KOPT-K1 (cell line): ENCODE results near the gene DIPK1A.

ENCODE experiments used
- H3K27ac ChIP-seq: fragments of 200-600 bp; sonication (generic); 2 replicates; pipeline ENCODE4 v1.5.1; 2016; ENCODE audit warnings: antibody characterized with exemption, mild to moderate bottlenecking, low read depth, low read length; ENCODE audit not compliant: poor library complexity, severe bottlenecking
- H3K36me3 ChIP-seq: fragments of 200-600 bp; sonication (generic); 2 replicates; pipeline ENCODE4 v1.5.1; 2017; ENCODE audit warnings: antibody characterized with exemption, mild to moderate bottlenecking, low read length, moderate library complexity; ENCODE audit not compliant: insufficient read depth
- H3K9me3 ChIP-seq: fragments of 200-600 bp; sonication (generic); 2 replicates; pipeline ENCODE4 v1.5.1; 2017; ENCODE audit warnings: antibody characterized with exemption, low read length, mild to moderate bottlenecking; ENCODE audit not compliant: insufficient read depth, poor library complexity, severe bottlenecking

Gene DIPK1A

DNA sequence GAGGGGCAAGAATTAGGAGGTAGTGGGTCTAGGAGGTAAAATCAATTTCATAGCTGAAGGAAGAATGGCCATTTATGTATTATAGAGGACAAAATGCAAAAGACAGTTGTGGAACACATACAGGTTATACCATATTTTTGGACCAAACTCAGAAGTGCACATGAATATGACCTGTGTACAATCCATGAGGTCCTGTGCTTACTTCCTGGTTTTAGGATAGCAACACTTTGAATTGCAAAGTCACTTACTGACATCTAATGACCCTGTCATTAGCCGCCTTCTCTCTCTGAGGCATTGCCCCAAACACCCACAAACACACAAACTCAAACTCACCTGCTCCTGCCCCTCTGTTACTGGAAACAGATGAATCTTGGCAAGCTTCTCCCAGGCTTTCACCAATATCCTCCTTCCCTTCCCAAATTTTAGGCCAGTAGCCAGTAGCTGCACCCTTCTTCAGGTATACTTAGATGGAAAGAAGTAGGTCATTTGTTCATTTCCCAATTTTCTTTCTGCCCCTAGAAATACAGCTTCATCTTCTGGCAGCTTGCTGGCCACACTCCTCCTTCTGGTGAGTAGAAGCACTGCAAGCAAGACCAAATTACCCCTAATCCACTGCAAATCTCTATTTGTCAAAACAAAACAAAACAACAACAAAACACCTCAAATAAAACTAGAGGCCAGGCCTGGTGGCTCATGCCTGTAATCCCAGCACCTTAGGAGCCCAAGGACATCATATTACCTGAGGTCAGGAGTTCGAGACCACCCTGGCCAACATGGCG lies 143.1 kb downstream of the DIPK1A start:
- Histone ChIP-seq H3K27ac (no peak overlapping the region), H3K36me3 (no peaks in the 10 kb centered on the region), H3K9me3 (no peaks in the 10 kb centered on the region)

DNA sequence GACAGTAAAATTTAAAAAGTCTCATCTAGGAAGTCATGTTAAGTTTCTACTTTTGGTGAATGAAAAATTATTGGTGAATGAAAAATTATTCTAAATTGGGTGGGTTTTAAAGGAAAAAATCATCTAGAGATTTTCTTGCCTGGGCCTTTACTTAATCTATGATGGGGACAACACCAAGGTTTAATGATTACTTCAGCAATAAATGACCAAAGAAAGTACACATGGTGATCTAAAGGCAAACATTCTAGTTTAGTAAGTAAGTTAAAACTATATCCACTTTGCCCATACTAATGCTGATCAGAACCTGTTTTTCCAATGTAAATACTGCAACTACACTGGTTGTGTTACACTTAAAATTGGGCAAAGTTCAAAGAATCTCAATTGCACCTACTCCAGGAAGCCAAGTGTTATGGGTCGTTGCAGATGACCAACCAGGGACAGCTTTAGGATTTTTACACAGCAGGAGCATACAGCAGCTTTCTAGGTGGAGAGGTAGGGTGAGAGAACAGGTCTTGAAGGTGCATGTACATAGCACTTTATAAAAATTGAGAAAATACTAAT lies 144.0 kb downstream of the DIPK1A start:
- H3K9me3 ChIP-seq, result no peaks in the 10 kb centered on the region
- no peak overlapping the region for H3K27ac ChIP-seq
- H3K36me3 ChIP-seq, result no peaks in the 10 kb centered on the region

DNA sequence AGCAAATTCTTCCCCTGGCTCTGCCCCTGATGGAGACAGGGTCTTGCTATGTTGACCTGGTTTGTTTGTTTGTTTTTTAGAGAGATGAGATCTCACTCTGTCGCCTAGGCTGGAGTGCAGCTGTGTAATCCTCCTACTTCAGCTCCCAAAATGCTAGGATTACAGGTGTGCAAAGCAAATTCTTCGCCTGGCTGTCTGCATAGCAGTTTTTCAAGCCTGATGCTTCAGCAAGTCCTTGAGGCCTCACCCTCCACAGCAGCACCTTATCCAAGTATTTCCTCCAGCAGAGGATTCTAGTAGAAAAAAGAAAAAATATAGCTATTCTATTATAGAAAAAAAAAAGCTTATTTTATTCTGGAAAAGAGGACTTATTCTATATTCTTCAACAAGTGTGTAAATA lies 144.5 kb downstream of the DIPK1A start:
- H3K36me3 ChIP-seq, result no peaks in the 10 kb centered on the region
- H3K27ac ChIP-seq, result no peak overlapping the region
- H3K9me3 ChIP-seq, result no peaks in the 10 kb centered on the region

DNA sequence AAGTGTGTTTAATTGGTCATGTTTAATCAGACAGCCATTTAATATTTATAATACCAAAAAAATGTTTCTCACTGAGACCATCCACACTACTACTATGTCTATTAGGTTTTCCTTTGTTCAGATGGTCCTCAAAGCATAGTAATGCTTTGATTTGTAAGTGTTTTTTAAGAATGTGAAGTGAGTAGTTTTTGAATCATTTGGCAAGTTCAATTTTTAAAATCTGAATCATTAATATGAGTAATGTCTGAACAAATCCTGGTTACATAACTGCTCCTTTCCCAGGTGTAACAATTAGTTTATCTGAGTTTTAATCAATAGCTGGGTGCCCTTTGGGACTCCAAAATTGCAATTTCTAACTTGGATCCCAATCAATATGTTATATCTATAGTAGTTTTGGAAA lies 152.9 kb downstream of the DIPK1A start:
- Histone ChIP-seq H3K27ac (no peak overlapping the region), H3K36me3 (no peaks in the 10 kb centered on the region), H3K9me3 (no peaks in the 10 kb centered on the region)

DNA sequence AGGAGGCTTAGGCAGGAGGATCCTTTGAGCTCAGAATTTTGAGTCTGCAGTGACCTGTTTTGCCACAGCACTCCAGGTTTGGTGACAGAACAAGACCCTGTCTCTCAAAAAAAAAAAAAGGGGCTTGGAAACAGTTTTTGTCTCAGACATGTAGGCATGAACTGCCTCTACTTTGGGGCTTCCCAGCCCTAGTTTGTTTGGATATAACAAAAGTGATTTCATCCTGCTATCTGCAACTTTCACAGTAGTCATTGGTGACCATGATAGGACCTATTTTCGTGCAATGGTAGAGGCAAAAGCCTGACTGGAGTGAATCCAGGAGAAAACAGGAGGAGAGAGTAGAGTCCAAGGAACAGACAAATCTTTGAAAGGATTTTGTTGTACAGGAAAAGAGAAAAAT lies 156.0 kb downstream of the DIPK1A start:
- H3K36me3 ChIP-seq, result no peaks in the 10 kb centered on the region
- no peak overlapping the region for H3K27ac ChIP-seq
- no peaks in the 10 kb centered on the region for H3K9me3 ChIP-seq

DNA sequence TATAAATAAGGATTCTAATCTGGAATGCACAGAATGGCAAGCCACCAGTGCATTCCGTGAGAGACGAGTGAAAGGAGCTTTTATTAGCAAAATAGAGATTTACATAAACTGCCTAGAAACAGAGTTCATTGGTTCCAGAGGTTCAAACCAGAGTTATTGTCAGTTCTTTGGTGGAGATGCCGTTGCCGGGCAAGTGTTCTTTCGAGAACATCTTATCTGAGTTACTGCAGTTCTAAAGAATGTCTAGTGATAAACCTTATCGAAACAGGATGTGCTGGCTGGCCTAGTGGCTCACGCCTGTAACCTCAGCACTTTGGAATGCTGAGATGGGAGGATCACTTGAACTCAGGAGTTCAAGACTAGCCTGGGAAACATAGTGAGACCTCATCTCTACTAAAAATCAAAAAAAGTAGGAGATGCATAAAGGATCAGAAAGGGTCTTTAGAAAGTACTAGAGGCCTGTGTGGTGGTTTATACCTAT lies 156.5 kb downstream of the DIPK1A start:
- no peaks in the 10 kb centered on the region for H3K36me3 ChIP-seq
- no peak overlapping the region for H3K27ac ChIP-seq
- H3K9me3 ChIP-seq, result no peaks in the 10 kb centered on the region

DNA sequence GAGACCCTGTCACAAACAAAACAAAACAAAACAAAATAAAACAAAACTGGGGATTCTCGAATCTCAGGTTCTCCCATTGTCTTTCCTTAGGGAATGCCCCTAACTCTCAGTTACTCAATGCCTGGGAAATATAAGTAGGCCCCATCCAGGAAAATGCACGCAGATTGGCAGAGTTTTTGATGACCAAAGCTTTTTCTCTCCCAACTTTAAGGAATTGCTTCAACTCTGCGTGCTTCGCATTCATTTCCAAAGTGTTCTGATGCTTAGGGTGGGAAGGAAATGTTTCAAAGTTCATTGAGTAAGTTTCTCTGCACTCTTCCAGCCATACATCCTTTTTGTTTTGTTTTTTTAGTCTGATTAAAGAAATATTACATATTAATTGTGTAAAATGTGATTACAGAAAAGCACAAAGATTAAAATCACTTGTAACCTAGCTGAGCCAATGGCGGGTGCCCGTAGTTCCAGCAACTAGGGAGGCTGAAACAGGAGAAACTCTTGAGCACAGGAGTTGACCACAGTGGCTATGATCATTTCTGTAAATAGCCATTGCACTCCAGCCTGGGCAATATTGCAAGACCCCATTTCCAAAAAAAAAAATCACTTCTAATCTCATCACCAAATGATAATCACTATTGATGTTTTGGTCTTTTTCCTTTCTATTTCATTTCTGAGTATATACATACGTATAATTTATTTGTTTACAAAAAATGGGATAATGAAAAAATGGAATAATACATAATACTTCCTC lies 157.9 kb downstream of the DIPK1A start:
- Histone ChIP-seq H3K36me3 (no peaks in the 10 kb centered on the region), H3K27ac (no peak overlapping the region)

DNA sequence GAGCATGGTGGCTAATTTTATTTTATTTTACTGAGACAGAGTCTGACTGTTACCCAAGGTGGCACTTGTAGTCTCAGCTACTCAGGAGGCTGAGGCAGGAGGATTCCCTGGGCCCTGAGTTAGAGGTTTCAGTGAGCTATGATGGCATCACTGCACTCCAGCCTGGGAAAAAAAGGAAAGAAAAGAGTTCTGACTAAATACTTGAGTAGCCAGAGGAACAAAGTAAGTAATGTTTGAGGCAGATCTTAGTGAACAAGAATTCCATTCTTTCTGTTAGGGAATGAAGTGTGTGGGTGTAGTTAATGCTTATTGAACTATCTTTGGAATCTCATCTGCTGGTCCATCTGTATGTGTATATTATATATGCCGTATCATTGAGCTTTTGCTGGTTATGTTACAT lies 163.3 kb downstream of the DIPK1A start:
- Histone ChIP-seq H3K27ac (no peak overlapping the region), H3K36me3 (no peaks in the 10 kb centered on the region), H3K9me3 (no peaks in the 10 kb centered on the region)

More for the DNA sequence above, 157.9 kb downstream of the DIPK1A start:
- H3K9me3 ChIP-seq, result no peaks in the 10 kb centered on the region

DNA sequence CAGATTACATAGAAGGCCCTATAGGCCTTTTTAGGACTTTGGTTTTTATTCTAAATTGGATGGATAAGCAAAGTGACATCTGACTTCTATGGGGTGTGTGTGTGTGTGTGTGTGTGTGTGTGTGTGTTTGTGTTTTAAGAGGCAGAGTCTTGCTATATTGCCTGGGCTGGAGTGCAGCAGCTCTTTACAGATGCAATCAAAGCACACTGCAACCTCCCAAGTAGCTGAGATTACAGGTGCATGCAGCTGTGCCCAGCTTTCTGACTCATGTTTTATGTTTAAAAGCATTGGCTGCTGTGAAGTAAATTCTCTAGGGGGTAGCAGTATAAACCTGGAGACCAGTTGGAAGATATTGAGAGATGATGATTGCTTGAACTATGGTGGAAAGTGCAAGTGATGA lies 164.0 kb downstream of the DIPK1A start:
- H3K9me3 ChIP-seq, result no peaks in the 10 kb centered on the region
- H3K36me3 ChIP-seq, result no peaks in the 10 kb centered on the region
- H3K27ac ChIP-seq, result no peak overlapping the region

DNA sequence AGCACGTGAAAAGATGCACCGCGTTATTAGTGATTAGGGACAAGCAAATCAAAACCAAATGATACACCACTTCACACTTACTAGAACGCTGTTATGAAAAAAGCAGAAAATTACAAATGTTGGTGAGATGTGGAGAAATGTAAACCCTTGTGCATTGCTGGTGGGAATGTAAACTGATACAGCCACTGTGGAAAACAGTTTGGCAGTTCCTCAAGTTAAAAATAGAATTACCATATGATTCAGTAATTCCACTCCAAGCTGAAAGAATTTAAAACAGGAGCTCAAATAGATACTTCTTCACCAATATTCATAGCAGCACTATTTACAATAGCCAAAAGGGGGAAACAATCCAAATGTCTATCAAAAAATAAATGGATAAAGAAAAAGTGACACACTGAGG lies 166.1 kb downstream of the DIPK1A start:
- no peak overlapping the region for H3K27ac ChIP-seq
- H3K9me3 ChIP-seq, result no peaks in the 10 kb centered on the region
- H3K36me3 ChIP-seq, result no peaks in the 10 kb centered on the region

DNA sequence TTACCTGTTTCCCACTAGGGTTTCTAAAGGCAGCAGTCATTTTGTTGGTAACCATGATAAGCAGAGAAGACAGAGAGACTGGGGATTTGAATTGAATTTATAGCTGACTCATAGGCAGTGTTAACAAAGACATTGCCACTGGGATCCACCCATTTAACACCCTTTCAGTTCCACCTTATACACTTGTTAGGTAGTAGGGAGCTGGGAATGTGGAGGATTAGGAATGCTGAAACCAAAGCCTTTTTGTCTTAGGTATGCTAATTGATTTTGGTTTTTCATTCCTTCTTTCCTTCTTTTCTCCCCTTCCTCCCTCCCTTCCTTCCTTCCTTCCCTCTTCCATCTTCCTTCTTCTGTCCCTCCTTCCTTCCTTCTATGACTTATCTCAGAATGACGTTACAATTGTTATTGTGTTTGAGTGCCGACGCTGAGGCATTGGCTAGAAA lies 168.9 kb downstream of the DIPK1A start:
- Histone ChIP-seq H3K27ac (no peak overlapping the region), H3K9me3 (no peaks in the 10 kb centered on the region), H3K36me3 (no peaks in the 10 kb centered on the region)
